IPS-NIHi7 (cell line): Measurements from ENCODE around the gene PGLYRP1.

ENCODE experiments used
- DNase-seq: peaks from one replicate; pipeline ENCODE4 v3.0.0; 2012; ENCODE audit warnings: mixed read lengths; ENCODE audit errors: extremely low spot score

PGLYRP1 gene

GRCh38 chr19:46002678-46003275 is 20.1 kb downstream of the PGLYRP1 start:
- DNase-seq, result no peak

GRCh38 chr19:46000491-46001246 is 22.2 kb downstream of the PGLYRP1 start:
- peak; percentile 87 for DNase-seq

GRCh38 chr19:45999653-46000121 is 23.2 kb downstream of the PGLYRP1 start:
- DNase-seq, result peak; percentile 70

- no peak for DNase-seq
Observed at GRCh38 chr19:45998834-45999233, 24.0 kb downstream of the PGLYRP1 start.

GRCh38 chr19:45996933-45997332 is 25.9 kb downstream of the PGLYRP1 start:
- no peak for DNase-seq

- DNase-seq, result no peak
Observed at GRCh38 chr19:45995715-45996385, 27.0 kb downstream of the PGLYRP1 start.

GRCh38 chr19:45994998-45995714 is 27.7 kb downstream of the PGLYRP1 start, which contains the start of gene CCDC61:
TSS of gene CCDC61 (plus strand) at chr19:45995467. CDS start at chr19:46003019, 7,552 bp downstream.
- DNase-seq, result peak; percentile 98

GRCh38 chr19:45994456-45994997 is 28.3 kb downstream of the PGLYRP1 start:
- no peak for DNase-seq

- no peak for DNase-seq
Observed at GRCh38 chr19:45990113-45990728, 32.6 kb downstream of the PGLYRP1 start.

GRCh38 chr19:45985321-45985720 is 37.5 kb downstream of the PGLYRP1 start:
- DNase-seq, result no peak

GRCh38 chr19:45981350-45981749 is 41.5 kb downstream of the PGLYRP1 start:
- no peak for DNase-seq

- no peak for DNase-seq
Observed at GRCh38 chr19:45978156-45978555, 44.7 kb downstream of the PGLYRP1 start.

GRCh38 chr19:45976178-45976577 is 46.7 kb downstream of the PGLYRP1 start:
- no peak for DNase-seq

- no peak for DNase-seq
Observed at GRCh38 chr19:45975306-45976070, 47.4 kb downstream of the PGLYRP1 start.

- DNase-seq, result peak; percentile 100
Observed at GRCh38 chr19:45973553-45974338, 49.1 kb downstream of the PGLYRP1 start, which contains the start of gene NOVA2. TSS of gene NOVA2 (minus strand) at chr19:45973865. CDS start at chr19:45973351, 514 bp downstream.

GRCh38 chr19:45972947-45973540 is 49.8 kb downstream of the PGLYRP1 start:
- DNase-seq, result no peak

GRCh38 chr19:45972081-45972946 is 50.5 kb downstream of the PGLYRP1 start:
- DNase-seq, result no peak

- DNase-seq, result no peak
Observed at GRCh38 chr19:45971260-45971902, 51.5 kb downstream of the PGLYRP1 start.
